GM13977 (cell line): ENCODE data around the gene BCL11A.

ENCODE experiments used
- DNase-seq: peaks from one replicate; pipeline ENCODE4 v3.0.0; 2012; ENCODE audit warnings: low spot score
- in situ Hi-C: fragments of 300-500 bp; cut with MboI; formaldehyde crosslinking; loops from one replicate; pipeline ENCODE4 v1.12.0; 2022; ENCODE audit warnings: low sequenced_read_pairs, low pct_unique_long_range_greater_than_20kb, mixed read lengths, inconsistent platforms; ENCODE audit not compliant: unreplicated experiment
- TF ChIP-seq, protein P1 (sequence below): IDR thresholded peaks from 2 replicates; pipeline ENCODE4 v1.5.1; 2012; ENCODE audit warnings: mild to moderate bottlenecking, control low read depth; ENCODE audit not compliant: insufficient read depth; ENCODE audit errors: extremely low read depth, missing control alignments

Gene BCL11A

GRCh38 chr2:60500861-60501260 is 52.6 kb downstream of the BCL11A start:
- DNase-seq, result no peak
- in situ Hi-C loops, result no loop called here
- TF ChIP-seq, protein P1, sequence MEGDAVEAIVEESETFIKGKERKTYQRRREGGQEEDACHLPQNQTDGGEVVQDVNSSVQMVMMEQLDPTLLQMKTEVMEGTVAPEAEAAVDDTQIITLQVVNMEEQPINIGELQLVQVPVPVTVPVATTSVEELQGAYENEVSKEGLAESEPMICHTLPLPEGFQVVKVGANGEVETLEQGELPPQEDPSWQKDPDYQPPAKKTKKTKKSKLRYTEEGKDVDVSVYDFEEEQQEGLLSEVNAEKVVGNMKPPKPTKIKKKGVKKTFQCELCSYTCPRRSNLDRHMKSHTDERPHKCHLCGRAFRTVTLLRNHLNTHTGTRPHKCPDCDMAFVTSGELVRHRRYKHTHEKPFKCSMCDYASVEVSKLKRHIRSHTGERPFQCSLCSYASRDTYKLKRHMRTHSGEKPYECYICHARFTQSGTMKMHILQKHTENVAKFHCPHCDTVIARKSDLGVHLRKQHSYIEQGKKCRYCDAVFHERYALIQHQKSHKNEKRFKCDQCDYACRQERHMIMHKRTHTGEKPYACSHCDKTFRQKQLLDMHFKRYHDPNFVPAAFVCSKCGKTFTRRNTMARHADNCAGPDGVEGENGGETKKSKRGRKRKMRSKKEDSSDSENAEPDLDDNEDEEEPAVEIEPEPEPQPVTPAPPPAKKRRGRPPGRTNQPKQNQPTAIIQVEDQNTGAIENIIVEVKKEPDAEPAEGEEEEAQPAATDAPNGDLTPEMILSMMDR, result no peak

DNA sequence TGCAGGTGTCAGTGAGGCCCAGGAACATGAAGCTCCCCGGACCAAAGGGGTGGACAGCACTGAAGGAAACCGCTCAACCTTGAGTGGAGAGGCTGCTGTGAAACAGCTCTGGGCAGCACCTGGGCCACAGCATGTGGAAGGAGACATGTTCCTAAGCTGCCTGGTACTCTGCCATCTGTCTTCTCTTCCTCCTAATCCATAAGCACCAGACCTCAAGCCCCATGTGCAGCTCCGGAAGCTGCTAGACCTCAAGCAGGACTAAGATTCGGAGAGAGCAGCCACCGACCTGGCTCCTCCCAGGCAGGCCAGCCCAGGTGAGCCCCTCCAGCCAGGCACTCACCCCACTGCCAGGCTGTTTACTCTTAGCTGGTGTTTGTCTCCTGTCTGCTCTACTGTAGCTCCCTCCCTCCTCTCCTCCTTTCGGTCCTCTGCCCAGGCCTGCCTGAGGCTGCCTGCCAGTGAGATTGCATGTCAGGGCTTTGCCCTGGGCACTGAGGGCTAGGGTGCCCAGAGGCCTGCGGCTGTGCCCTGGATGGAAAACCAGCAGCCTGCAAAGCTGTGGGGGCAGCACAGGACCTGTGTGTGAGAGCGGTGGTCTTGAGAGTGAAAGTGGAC is 53.7 kb downstream of the BCL11A start:
- in situ Hi-C loops, result no loop called here
- TF ChIP-seq, protein P1, result no peak

DNA sequence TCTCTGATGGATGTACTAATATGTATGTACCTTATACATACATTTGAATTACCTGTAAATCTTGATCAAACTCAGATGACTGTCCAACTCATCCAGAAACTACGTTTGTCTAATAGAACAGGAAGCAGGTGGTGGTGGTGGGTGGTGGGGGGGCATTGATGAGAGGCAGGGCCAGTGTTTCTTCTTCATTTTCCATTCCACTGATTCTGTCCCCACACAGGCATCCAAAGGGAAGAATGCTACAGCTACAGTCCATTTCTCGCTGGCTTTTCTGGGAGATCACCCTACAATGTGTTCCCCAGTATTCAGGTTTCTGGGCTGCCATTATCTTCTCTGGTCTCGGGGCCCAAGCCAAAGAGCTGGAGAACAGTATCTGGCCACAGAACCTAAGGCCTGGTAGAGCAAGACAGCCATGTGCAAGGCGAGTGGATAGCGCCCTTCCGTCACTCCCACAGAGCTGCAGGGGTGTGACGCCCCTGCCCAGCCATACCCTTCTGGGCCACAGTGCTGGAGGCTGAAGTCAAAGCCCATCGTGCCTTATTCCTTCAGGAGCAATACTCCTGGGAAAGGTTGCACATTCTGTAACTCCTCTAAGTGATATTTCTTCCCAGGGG is 54.5 kb downstream of the BCL11A start:
- in situ Hi-C loops, result no loop called here
- TF ChIP-seq, protein P1, result no peak
- DNase-seq, result peak; percentile 54

More for the DNA sequence above, 53.7 kb downstream of the BCL11A start:
- DNase-seq, result no peak

DNA sequence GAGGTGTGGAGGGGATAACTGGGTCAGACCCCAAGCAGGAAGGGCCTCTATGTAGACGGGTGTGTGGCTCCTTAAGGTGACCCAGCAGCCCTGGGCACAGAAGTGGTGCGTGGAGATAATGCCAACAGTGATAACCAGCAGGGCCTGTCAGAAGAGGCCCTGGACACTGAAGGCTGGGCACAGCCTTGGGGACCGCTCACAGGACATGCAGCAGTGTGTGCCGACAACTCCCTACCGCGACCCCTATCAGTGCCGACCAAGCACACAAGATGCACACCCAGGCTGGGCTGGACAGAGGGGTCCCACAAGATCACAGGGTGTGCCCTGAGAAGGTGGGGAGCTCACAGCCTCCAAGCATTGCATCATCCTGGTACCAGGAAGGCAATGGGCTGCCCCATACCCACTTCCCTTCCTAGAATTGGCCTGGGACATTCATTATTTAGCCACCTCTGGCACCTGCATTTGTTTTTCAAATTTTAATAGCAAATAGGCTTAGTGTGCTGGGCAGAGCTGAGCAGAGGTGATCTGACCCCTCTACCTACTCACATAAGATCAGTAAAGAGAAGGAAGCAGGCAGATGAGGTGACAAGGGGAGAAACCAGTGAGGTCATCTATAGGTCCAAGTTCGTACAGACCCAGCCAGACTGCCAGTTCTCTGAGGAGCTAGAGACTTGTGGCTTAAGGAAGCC is 55.2 kb downstream of the BCL11A start:
- in situ Hi-C loops, result no loop called here
- DNase-seq, result no peak
- TF ChIP-seq, protein P1, result no peak

GRCh38 chr2:60497500-60497899 is 56.0 kb downstream of the BCL11A start:
- in situ Hi-C loops, result no loop called here
- DNase-seq, result no peak
- TF ChIP-seq, protein P1, result no peak

DNA sequence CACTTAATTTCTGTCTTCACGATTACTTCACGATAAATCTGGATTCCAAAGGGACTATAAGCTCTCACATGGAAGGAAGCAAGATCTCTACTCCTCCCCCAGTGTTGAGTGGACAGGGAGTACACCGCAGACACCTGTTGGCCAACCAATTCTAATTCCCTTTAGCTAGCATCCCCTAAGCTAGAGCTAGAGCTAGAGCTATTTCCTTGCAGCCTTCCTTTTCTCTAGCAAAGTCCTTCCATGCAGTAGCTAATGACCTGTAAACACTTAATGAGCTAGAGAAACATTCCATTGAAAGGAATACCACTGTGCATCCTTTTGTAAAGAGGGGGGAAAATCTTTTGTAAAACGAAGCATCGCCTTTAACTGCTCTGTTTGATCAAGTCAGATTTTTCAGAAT is 56.5 kb downstream of the BCL11A start:
- in situ Hi-C loops, result no loop called here
- TF ChIP-seq, protein P1, result no peak
- no peak for DNase-seq
